GM23338 (cell line): ENCODE measurements around the gene POFUT2. TPM values are rescaled to one million over a fixed set of nuclear protein-coding genes. Genes with fewer than 3 reads are reported as not detected.

Source experiments
- ATAC-seq: fragments of 200-7000 bp; cut with Tn5 transposase; 3 replicates; pipeline ENCODE4 v1.9.1; 2020
- DNase-seq: peaks from one replicate; pipeline ENCODE4 v3.0.0-alpha.2; 2015; ENCODE audit warnings: low spot score
- H2AFZ ChIP-seq: fragments of 200-600 bp; sonication (generic); 2 replicates; pipeline ENCODE4 v1.8.0; 2016; ENCODE audit warnings: antibody characterized with exemption, mild to moderate bottlenecking, moderate library complexity
- H3F3A ChIP-seq: fragments of 200-600 bp; sonication (generic); replicated peaks from 2 replicates; pipeline ENCODE4 v1.8.0; 2017; ENCODE audit warnings: antibody characterized with exemption, mixed run types, low read depth
- H3K27ac ChIP-seq: fragments of 200-600 bp; sonication (generic); 2 replicates; pipeline ENCODE4 v1.6.1; 2016; ENCODE audit warnings: low read depth
- H3K27me3 ChIP-seq: fragments of 200-600 bp; sonication (generic); 2 replicates; pipeline ENCODE4 v1.8.0; 2016; ENCODE audit warnings: mild to moderate bottlenecking, mixed run types, moderate library complexity; ENCODE audit not compliant: insufficient read depth
- H3K36me3 ChIP-seq: fragments of 200-600 bp; sonication (generic); 2 replicates; pipeline ENCODE4 v1.8.0; 2016; ENCODE audit warnings: mild to moderate bottlenecking; ENCODE audit not compliant: insufficient read depth
- H3K4me1 ChIP-seq: fragments of 200-600 bp; sonication (generic); 2 replicates; pipeline ENCODE4 v1.8.0; 2016; ENCODE audit warnings: mild to moderate bottlenecking, moderate library complexity; ENCODE audit not compliant: insufficient read depth
- H3K4me2 ChIP-seq: fragments of 200-600 bp; sonication (generic); 2 replicates; pipeline ENCODE4 v1.7.1; 2017; ENCODE audit warnings: mixed run types
- H3K4me3 ChIP-seq: fragments of 200-600 bp; sonication (generic); 2 replicates; pipeline ENCODE4 v1.6.1; 2016; ENCODE audit warnings: mixed run types
- H3K79me2 ChIP-seq: fragments of 200-600 bp; sonication (generic); replicated peaks from 2 replicates; pipeline ENCODE4 v1.8.0; 2017; ENCODE audit warnings: mild to moderate bottlenecking; ENCODE audit not compliant: insufficient read depth
- H3K9me2 ChIP-seq: fragments of 200-600 bp; sonication (generic); 2 replicates; pipeline ENCODE4 v1.8.0; 2017; ENCODE audit not compliant: insufficient read depth
- H4K20me1 ChIP-seq: fragments of 200-600 bp; sonication (generic); replicated peaks from 2 replicates; pipeline ENCODE4 v1.8.0; 2017; ENCODE audit warnings: mild to moderate bottlenecking; ENCODE audit not compliant: insufficient read depth
- H3K27ac Mint-ChIP-seq: 2 replicates; pipeline ENCODE4 v1.8.0; 2020; ENCODE audit warnings: inconsistent platforms, mild to moderate bottlenecking, moderate library complexity, mixed read lengths
- H3K27me3 Mint-ChIP-seq: 3 replicates; pipeline ENCODE4 v1.8.0; 2022; ENCODE audit warnings: low read depth, mild to moderate bottlenecking, moderate library complexity, mixed read lengths, inconsistent platforms; ENCODE audit not compliant: insufficient read depth, poor library complexity
- H3K36me3 Mint-ChIP-seq: 3 replicates; pipeline ENCODE4 v1.8.0; 2021; ENCODE audit warnings: low read depth, mild to moderate bottlenecking, inconsistent platforms, moderate library complexity, mixed read lengths
- H3K4me1 Mint-ChIP-seq: 3 replicates; pipeline ENCODE4 v1.8.0; 2020; ENCODE audit warnings: mild to moderate bottlenecking, inconsistent platforms, mixed read lengths
- H3K4me3 Mint-ChIP-seq: 3 replicates; pipeline ENCODE4 v1.8.0; 2021; ENCODE audit warnings: moderate library complexity, mild to moderate bottlenecking, inconsistent platforms, mixed read lengths
- H3K9me3 Mint-ChIP-seq: 3 replicates; pipeline ENCODE4 v1.8.0; 2020; ENCODE audit warnings: moderate library complexity, mild to moderate bottlenecking, inconsistent platforms, mixed read lengths
- CREB1 ChIP-seq: fragments of 250-450 bp; sonication (Bioruptor Pico); IDR thresholded peaks from 2 replicates; pipeline ENCODE4 v1.5.0; 2020; ENCODE audit warnings: low read depth, mild to moderate bottlenecking, moderate library complexity
- CTCF ChIP-seq, 2 experiments: fragments of 200-600 bp in 1 of 2; sonication (generic) in 1 of 2; conservative IDR thresholded peaks; 2 replicates each; pipeline versions ENCODE4 v1.5.1 to v1.6.1; 2016 to 2017; ENCODE audit warnings: antibody characterized with exemption in 2 of 2, low read depth in 2 of 2, mild to moderate bottlenecking in 2 of 2, moderate library complexity in 1 of 2
- EZH2 ChIP-seq: fragments of 200-600 bp; sonication (generic); IDR thresholded peaks from one replicate; pipeline ENCODE4 v1.8.0; 2017; ENCODE audit warnings: antibody characterized with exemption, mild to moderate bottlenecking, low read depth; ENCODE audit not compliant: unreplicated experiment
- EZH2phosphoT487 ChIP-seq: fragments of 200-600 bp; sonication (generic); IDR thresholded peaks from one replicate; pipeline ENCODE4 v1.8.1; 2018; ENCODE audit warnings: antibody characterized with exemption; ENCODE audit not compliant: unreplicated experiment
- JUNB ChIP-seq: IDR thresholded peaks from one replicate; pipeline ENCODE4 v1.6.1; 2016; ENCODE audit warnings: antibody characterized with exemption; ENCODE audit not compliant: unreplicated experiment
- NANOG ChIP-seq: IDR thresholded peaks from 2 replicates; pipeline ENCODE4 v1.6.1; 2016; ENCODE audit warnings: antibody characterized with exemption, borderline replicate concordance
- POLR2AphosphoS5 ChIP-seq: IDR thresholded peaks from 2 replicates; pipeline ENCODE4 v1.6.1; 2016; ENCODE audit warnings: antibody characterized with exemption, low read depth
- STAT1 ChIP-seq: IDR thresholded peaks from one replicate; pipeline ENCODE4 v1.6.1; 2016; ENCODE audit warnings: antibody characterized with exemption; ENCODE audit not compliant: unreplicated experiment
- ZNF114 ChIP-seq: fragments of 250-450 bp; sonication (Bioruptor Pico); IDR thresholded peaks from 2 replicates; pipeline ENCODE4 v1.5.0; 2020; ENCODE audit warnings: mild to moderate bottlenecking, moderate library complexity
- ZNF331 ChIP-seq: fragments of 250-450 bp; sonication (Bioruptor Pico); IDR thresholded peaks from 2 replicates; pipeline ENCODE4 v1.5.0; 2020; ENCODE audit warnings: low read depth, mild to moderate bottlenecking, moderate library complexity
- ZNF462 ChIP-seq: fragments of 250-450 bp; sonication (Bioruptor Pico); IDR thresholded peaks from 2 replicates; pipeline ENCODE4 v1.5.0; 2020; ENCODE audit warnings: mild to moderate bottlenecking, moderate library complexity
- polyA plus RNA-seq: library from polyadenylated mRNA; unstranded; fragments of >200 nt; fragmentation: Nextera tagmentation; extraction: Ambion mirVana; gene quantifications from 2 replicates; pipeline ENCODE4 v1.2.1, GENCODE V29; 2016
- total RNA-seq: library from RNA; depleted of rRNA; stranded (reverse); fragments of >200 nt; shearing (Covaris generic); gene quantifications from 2 replicates; pipeline ENCODE4 v1.2.3, GENCODE V29; 2014
- TF ChIP-seq, protein P1 (sequence below): IDR thresholded peaks from one replicate; pipeline ENCODE4 v1.6.1; 2018; ENCODE audit warnings: antibody characterized with exemption; ENCODE audit not compliant: unreplicated experiment
- TF ChIP-seq, protein P2 (sequence below): IDR thresholded peaks from 2 replicates; pipeline ENCODE4 v1.6.1; 2016; ENCODE audit warnings: antibody characterized with exemption

POFUT2 gene
- total and polyA plus RNA-seq, 2 experiments from 2014 or later: 12.1 to 34.5 TPM

DNA sequence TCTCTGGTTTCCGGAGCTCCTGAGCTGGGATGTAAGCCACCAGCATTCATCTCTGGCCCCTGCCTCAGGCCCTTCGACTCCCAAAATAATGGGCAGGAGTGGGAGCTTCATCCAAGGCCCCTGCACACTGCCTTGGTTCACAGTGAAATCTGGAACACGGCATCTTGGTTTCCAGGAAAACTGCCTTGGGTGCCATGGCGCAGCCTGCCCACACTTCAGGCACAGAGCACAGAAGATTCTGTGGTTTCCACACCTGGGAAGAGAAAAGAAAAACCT lies 48.8 kb upstream of the POFUT2 start:
- no peak overlapping the region for H3K27ac Mint-ChIP-seq
- H3K4me3 ChIP-seq: no peak overlapping the region
- no peaks in the 10 kb centered on the region for H3K9me2 ChIP-seq
- H3K27ac ChIP-seq: no peak overlapping the region
- H3K36me3 ChIP-seq: no peaks in the 10 kb centered on the region
- H3K4me1 Mint-ChIP-seq: peaks cover 27% of the 10 kb centered on the region
- peaks cover 11% of the 10 kb centered on the region for H3K27me3 Mint-ChIP-seq
- no peaks in the 10 kb centered on the region for H3K79me2 ChIP-seq
- ATAC-seq (no peak), DNase-seq (no peak)
- no peaks in the 10 kb centered on the region for H3K27me3 ChIP-seq
- H3K4me1 ChIP-seq: no peaks in the 10 kb centered on the region; the same call in 1 of the 2 replicates
- H3K4me3 Mint-ChIP-seq: no peak overlapping the region
- peaks cover 3% of the 10 kb centered on the region; the same call in 1 of the 3 replicates for H3K9me3 Mint-ChIP-seq
- H4K20me1 ChIP-seq: no peaks in the 10 kb centered on the region
- no peaks in the 10 kb centered on the region for H3F3A ChIP-seq
- no peak overlapping the region for H3K4me2 ChIP-seq
- 0 out of 3 replicates have a peak, but pooled peaks cover 2% of the 10 kb centered on the region for H3K36me3 Mint-ChIP-seq
- peak overlapping the region; percentile 74; the same call in 1 of the 2 replicates for H2AFZ ChIP-seq
- TF ChIP-seq, protein P1, sequence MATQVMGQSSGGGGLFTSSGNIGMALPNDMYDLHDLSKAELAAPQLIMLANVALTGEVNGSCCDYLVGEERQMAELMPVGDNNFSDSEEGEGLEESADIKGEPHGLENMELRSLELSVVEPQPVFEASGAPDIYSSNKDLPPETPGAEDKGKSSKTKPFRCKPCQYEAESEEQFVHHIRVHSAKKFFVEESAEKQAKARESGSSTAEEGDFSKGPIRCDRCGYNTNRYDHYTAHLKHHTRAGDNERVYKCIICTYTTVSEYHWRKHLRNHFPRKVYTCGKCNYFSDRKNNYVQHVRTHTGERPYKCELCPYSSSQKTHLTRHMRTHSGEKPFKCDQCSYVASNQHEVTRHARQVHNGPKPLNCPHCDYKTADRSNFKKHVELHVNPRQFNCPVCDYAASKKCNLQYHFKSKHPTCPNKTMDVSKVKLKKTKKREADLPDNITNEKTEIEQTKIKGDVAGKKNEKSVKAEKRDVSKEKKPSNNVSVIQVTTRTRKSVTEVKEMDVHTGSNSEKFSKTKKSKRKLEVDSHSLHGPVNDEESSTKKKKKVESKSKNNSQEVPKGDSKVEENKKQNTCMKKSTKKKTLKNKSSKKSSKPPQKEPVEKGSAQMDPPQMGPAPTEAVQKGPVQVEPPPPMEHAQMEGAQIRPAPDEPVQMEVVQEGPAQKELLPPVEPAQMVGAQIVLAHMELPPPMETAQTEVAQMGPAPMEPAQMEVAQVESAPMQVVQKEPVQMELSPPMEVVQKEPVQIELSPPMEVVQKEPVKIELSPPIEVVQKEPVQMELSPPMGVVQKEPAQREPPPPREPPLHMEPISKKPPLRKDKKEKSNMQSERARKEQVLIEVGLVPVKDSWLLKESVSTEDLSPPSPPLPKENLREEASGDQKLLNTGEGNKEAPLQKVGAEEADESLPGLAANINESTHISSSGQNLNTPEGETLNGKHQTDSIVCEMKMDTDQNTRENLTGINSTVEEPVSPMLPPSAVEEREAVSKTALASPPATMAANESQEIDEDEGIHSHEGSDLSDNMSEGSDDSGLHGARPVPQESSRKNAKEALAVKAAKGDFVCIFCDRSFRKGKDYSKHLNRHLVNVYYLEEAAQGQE: no peak
- no peak for TF ChIP-seq POLR2AphosphoS5
- TF ChIP-seq ZNF114: no peak
- TF ChIP-seq ZNF331: no peak
- TF ChIP-seq STAT1: no peak
- TF ChIP-seq EZH2: no peak
- no peak for TF ChIP-seq NANOG
- TF ChIP-seq CREB1 (CRISPR knock-in tag): no peak
- TF ChIP-seq CTCF (conservative IDR thresholded peaks at IDR 0.05; ENCODE audit: low read depth in 2 of 2): no peak
- TF ChIP-seq JUNB: no peak
- TF ChIP-seq ZNF462 (CRISPR knock-in tag): no peak
- no peak for TF ChIP-seq EZH2phosphoT487
- TF ChIP-seq, protein P2, sequence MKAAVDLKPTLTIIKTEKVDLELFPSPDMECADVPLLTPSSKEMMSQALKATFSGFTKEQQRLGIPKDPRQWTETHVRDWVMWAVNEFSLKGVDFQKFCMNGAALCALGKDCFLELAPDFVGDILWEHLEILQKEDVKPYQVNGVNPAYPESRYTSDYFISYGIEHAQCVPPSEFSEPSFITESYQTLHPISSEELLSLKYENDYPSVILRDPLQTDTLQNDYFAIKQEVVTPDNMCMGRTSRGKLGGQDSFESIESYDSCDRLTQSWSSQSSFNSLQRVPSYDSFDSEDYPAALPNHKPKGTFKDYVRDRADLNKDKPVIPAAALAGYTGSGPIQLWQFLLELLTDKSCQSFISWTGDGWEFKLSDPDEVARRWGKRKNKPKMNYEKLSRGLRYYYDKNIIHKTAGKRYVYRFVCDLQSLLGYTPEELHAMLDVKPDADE: no peak
